ENCODE data around the gene MACF1.

MACF1 gene

DNA sequence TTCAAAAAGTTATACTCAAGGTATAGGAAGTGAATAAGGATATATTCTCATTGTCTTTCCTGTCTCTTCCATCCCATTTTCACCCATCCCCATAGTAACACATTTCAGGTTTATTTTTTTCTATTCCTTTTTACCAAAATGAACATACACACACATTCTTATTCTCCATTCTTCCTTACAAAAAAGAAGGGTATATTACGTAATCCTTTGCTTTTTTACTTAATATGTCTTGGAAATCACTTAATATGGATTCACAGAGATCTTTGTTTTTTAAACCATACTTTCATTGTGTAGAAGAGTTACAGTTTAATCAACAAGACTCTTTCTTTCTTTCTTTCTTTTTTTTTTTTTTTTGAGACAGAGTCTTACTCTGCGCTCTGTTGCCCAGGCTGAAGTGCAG lies 158.8 kb downstream of the MACF1 start:
- no peak for DNase-seq (ENCODE audit: low spot score)
- no peak overlapping the region for H3K27ac ChIP-seq
- TF ChIP-seq CTCF (IDR thresholded peaks at IDR 0.05) = no peak
- no peak overlapping the region for H3K4me3 ChIP-seq

DNA sequence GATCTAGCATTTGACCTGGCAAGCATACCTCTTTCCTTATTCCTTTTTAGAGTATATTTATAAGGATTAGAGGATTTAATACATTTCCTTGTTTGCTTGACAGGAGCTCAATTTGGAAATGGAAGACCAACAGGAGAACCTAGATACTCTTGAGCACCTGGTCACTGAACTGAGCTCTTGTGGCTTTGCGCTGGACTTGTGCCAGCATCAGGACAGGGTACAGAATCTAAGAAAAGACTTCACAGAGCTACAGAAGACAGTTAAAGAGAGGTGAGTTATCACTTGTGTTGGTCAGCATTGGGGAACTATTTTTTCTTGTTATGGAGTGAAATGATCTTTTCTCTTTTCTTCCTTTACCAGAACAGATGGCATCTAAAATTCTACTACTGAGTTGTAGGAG lies 163.6 kb downstream of the MACF1 start:
- DNase-seq (ENCODE audit: low spot score) = no peak
- no peak for TF ChIP-seq CTCF (IDR thresholded peaks at IDR 0.05)
- Histone ChIP-seq H3K27ac (no peak overlapping the region), H3K4me3 (no peak overlapping the region)

DNA sequence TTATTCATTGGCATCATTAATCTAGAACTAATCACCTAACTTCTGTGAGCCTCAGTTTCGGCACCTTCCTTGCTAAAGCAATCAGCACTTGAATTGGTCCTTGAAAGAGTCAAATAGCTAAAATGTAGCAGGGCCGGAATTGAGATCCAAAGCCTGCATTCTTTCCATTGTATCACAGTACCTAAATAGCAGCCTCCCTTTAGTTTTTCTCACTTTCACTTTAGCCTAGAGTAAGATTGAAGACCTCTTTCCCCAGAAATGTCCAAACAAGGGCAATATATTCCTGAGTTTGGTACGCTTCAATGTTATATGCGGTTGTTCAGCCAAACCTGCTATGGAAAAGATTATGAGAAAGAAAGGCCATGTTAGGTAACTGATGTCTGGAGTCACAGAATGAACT lies 165.1 kb downstream of the MACF1 start:
- Histone ChIP-seq H3K4me3 (no peak overlapping the region), H3K27ac (peak overlapping the region; percentile 70 to 83)
- TF ChIP-seq CTCF (IDR thresholded peaks at IDR 0.05) = no peak
- no peak for DNase-seq (ENCODE audit: low spot score)

DNA sequence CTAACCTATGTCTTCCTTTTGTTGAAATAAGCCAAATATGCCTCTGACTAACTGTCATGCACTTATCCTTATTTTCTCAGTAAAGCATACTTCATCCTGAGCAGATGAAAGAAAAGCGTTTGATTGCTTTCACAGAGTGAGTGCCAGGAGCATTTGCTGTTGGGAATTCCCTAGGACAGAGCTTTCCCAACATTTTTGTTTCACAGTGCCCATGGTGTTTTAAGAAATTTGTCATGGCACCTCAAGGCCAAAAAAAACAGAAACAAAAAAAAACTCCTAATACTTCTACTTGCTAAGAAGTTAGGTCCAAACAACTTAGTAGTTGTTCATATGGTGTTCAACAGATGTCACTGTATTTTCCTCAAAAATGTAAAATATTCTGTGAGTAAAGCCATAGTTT lies 166.1 kb downstream of the MACF1 start:
- TF ChIP-seq CTCF (IDR thresholded peaks at IDR 0.05) = no peak
- no peak for DNase-seq (ENCODE audit: low spot score)
- Histone ChIP-seq H3K4me3 (no peak overlapping the region), H3K27ac (peak overlapping the region; percentile 70 to 83)

- TF ChIP-seq CTCF (IDR thresholded peaks at IDR 0.05) = no peak
- H3K4me3 ChIP-seq = no peak overlapping the region
- no peak for DNase-seq (ENCODE audit: low spot score)
- peak overlapping the region in 1 of 2 donors; percentile 1 for H3K27ac ChIP-seq
Measured at GRCh38 chr1:39372105-39372504, 167.6 kb downstream of the MACF1 start.

DNA sequence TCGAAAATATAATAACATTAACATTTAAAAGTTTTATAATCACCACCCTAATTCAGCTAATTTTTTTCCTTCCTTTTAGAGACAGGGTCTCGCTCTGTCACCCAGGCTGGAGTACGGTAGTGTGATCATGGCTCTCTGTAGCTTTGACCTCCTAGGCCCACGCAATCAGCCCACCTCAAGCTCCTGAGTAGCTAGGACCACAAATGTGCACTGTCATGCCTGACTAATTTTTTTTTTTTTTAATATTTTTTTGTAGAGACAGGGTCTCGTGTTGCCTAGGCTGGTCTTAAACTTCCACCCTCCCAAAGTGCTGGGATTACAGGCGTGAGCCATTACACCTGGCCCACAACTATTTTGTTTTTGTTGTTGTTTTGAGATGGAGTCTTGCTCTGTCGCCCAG lies 172.2 kb downstream of the MACF1 start:
- H3K27ac ChIP-seq = no peak overlapping the region
- no peak overlapping the region for H3K4me3 ChIP-seq
- no peak for TF ChIP-seq CTCF (IDR thresholded peaks at IDR 0.05)
- no peak for DNase-seq (ENCODE audit: low spot score)

DNA sequence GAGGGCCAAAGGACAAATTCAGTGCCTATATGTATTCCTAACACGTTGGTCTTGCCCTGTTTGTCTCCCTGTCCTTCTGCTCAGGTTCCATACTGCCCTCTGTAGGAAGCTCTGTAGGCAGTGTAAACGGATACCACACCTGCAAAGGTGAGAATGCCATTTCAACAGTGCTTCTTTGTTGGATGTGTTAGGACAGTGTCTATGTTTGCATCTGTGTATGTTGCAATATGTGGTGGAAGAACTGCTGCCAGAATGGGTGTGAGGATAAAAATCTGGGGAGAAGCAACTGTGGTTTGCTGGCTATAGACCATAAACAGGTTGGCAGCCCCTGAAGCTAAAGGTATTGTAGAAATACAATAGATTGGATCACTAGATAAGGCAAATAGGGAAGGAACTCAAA lies 173.9 kb downstream of the MACF1 start:
- TF ChIP-seq CTCF (IDR thresholded peaks at IDR 0.05) = no peak
- Histone ChIP-seq H3K4me3 (no peak overlapping the region), H3K27ac (no peak overlapping the region)
- DNase-seq (ENCODE audit: low spot score) = no peak
